NCI-H2196 (cell line): ENCODE results near the gene PFDN6.
"Not testable (repeated sequence)": the region's sequence is repeated elsewhere in the genome, so short reads cannot be mapped to it uniquely, and the experiment has no call there.

Experiments
- DNase-seq: peaks from one replicate; lab custom pipeline; 2025; ENCODE audit not compliant: unreplicated experiment; lab: John Stamatoyannopoulos, UW

PFDN6 gene

GRCh38 chr6:33288921-33289783, at the start of gene PFDN6, which contains the start of gene WDR46:
PFDN6 (plus strand) TSS chr6:33289601; CDS start chr6:33289857, 256 bp downstream.
WDR46 (minus strand) TSS chr6:33289239; CDS start chr6:33289170, 69 bp downstream.
- peak; percentile 89 for DNase-seq

- no peak for DNase-seq
Measured at GRCh38 chr6:33241968-33242367, 47.4 kb upstream of the PFDN6 start.

- DNase-seq: no peak
Measured at GRCh38 chr6:33243476-33243875, 45.9 kb upstream of the PFDN6 start.

- DNase-seq: peak; percentile 96
Measured at GRCh38 chr6:33247977-33248642, 41.3 kb upstream of the PFDN6 start.

GRCh38 chr6:33248643-33248931, 40.8 kb upstream of the PFDN6 start:
- DNase-seq: peak; percentile 72

GRCh38 chr6:33248932-33249731, 40.3 kb upstream of the PFDN6 start:
- DNase-seq: peak; percentile 100

GRCh38 chr6:33249732-33250630, 39.4 kb upstream of the PFDN6 start:
- DNase-seq: no peak

GRCh38 chr6:33250731-33251130, 38.7 kb upstream of the PFDN6 start:
- DNase-seq: no peak

- no peak for DNase-seq
Measured at GRCh38 chr6:33251395-33252012, 37.9 kb upstream of the PFDN6 start.

GRCh38 chr6:33252759-33253158, 36.6 kb upstream of the PFDN6 start:
- DNase-seq: no peak

- DNase-seq: no peak
Measured at GRCh38 chr6:33254591-33254990, 34.8 kb upstream of the PFDN6 start.

- no peak for DNase-seq
Measured at GRCh38 chr6:33259032-33259431, 30.4 kb upstream of the PFDN6 start.

- not testable (repeated sequence) for DNase-seq
Measured at GRCh38 chr6:33262490-33262889, 26.9 kb upstream of the PFDN6 start.

GRCh38 chr6:33264015-33264414, 25.4 kb upstream of the PFDN6 start:
- no peak for DNase-seq

- no peak for DNase-seq
Measured at GRCh38 chr6:33271117-33271467, 18.3 kb upstream of the PFDN6 start.

- peak; percentile 99 for DNase-seq
Measured at GRCh38 chr6:33271468-33272274, 17.7 kb upstream of the PFDN6 start, which contains the start of the genes RPS18 and VPS52. RPS18 (plus strand) TSS chr6:33272075; CDS start chr6:33272120, 45 bp downstream. VPS52 (minus strand) TSS chr6:33271876; CDS start chr6:33271675, 201 bp downstream.

GRCh38 chr6:33272275-33273128, 16.9 kb upstream of the PFDN6 start:
- DNase-seq: no peak
